ENCODE measurements around the gene SYT1.

- TF ChIP-seq, protein P1, sequence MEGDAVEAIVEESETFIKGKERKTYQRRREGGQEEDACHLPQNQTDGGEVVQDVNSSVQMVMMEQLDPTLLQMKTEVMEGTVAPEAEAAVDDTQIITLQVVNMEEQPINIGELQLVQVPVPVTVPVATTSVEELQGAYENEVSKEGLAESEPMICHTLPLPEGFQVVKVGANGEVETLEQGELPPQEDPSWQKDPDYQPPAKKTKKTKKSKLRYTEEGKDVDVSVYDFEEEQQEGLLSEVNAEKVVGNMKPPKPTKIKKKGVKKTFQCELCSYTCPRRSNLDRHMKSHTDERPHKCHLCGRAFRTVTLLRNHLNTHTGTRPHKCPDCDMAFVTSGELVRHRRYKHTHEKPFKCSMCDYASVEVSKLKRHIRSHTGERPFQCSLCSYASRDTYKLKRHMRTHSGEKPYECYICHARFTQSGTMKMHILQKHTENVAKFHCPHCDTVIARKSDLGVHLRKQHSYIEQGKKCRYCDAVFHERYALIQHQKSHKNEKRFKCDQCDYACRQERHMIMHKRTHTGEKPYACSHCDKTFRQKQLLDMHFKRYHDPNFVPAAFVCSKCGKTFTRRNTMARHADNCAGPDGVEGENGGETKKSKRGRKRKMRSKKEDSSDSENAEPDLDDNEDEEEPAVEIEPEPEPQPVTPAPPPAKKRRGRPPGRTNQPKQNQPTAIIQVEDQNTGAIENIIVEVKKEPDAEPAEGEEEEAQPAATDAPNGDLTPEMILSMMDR (IDR thresholded peaks at IDR 0.05; ENCODE audit: low read depth, low read length) = no peak
- TF ChIP-seq POLR2A (IDR thresholded peaks at IDR 0.05; ENCODE audit: extremely low read depth, insufficient read length) = no peak
- TF ChIP-seq, protein P2, sequence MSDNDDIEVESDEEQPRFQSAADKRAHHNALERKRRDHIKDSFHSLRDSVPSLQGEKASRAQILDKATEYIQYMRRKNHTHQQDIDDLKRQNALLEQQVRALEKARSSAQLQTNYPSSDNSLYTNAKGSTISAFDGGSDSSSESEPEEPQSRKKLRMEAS (IDR thresholded peaks at IDR 0.05; ENCODE audit: low read depth, low read length) = no peak
- no peak for TF ChIP-seq MYC (IDR thresholded peaks at IDR 0.05; ENCODE audit: low read depth, low read length)
These were observed 430.0 kb downstream of the SYT1 start for GRCh38 chr12:79294590-79294989.
